ACC112 (cell line): ENCODE measurements around the gene CCL2.

ENCODE experiments used
- H2AFZ ChIP-seq: fragments of 200-600 bp; sonication (generic); one replicate; pipeline ENCODE4 v1.6.0; 2017; ENCODE audit warnings: antibody characterized with exemption, low read length; ENCODE audit not compliant: unreplicated experiment
- H3K27ac ChIP-seq: fragments of 200-600 bp; sonication (generic); 2 replicates; pipeline ENCODE4 v1.5.1; 2014; ENCODE audit warnings: low read depth, mild to moderate bottlenecking, antibody characterized with exemption, low read length, moderate library complexity
- H3K27me3 ChIP-seq: fragments of 200-600 bp; sonication (generic); 2 replicates; pipeline ENCODE4 v1.6.1; 2014; ENCODE audit warnings: mild to moderate bottlenecking, antibody characterized with exemption, low read length, moderate library complexity, mixed read lengths; ENCODE audit not compliant: insufficient read depth
- H3K36me3 ChIP-seq: fragments of 200-600 bp; sonication (generic); 2 replicates; pipeline ENCODE4 v1.6.1; 2016; ENCODE audit warnings: mild to moderate bottlenecking, antibody characterized with exemption, low read length, moderate library complexity, mixed read lengths; ENCODE audit not compliant: insufficient read depth
- H3K4me1 ChIP-seq: fragments of 200-600 bp; sonication (generic); one replicate; pipeline ENCODE4 v1.6.1; 2016; ENCODE audit warnings: low read length, mixed read lengths; ENCODE audit not compliant: insufficient read depth, unreplicated experiment, control insufficient read depth
- H3K4me3 ChIP-seq: fragments of 200-600 bp; sonication (generic); 2 replicates; pipeline ENCODE4 v1.5.1; 2014; ENCODE audit warnings: mild to moderate bottlenecking, low read depth, low read length
- H3K79me2 ChIP-seq: fragments of 200-600 bp; sonication (generic); one replicate; pipeline ENCODE4 v1.6.0; 2016; ENCODE audit warnings: low read length; ENCODE audit not compliant: control insufficient read depth, unreplicated experiment, insufficient read depth

CCL2 gene

DNA sequence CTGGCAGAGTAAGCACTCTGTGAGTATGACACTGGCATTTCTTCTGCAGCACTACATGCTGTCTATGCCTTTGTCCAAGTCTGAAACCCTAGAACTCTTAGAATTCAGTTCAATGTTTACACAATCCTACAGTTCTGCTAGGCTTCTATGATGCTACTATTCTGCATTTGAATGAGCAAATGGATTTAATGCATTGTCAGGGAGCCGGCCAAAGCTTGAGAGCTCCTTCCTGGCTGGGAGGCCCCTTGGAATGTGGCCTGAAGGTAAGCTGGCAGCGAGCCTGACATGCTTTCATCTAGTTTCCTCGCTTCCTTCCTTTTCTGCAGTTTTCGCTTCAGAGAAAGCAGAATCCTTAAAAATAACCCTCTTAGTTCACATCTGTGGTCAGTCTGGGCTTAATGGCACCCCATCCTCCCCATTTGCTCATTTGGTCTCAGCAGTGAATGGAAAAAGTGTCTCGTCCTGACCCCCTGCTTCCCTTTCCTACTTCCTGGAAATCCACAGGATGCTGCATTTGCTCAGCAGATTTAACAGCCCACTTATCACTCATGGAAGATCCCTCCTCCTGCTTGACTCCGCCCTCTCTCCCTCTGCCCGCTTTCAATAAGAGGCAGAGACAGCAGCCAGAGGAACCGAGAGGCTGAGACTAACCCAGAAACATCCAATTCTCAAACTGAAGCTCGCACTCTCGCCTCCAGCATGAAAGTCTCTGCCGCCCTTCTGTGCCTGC, at the start of gene CCL2:
CCL2 (plus strand) TSS at position 635 of the 730 bp plus-strand sequence; CDS start at position 700, 65 bp downstream.
- H3K27me3 ChIP-seq = no peaks in the 10 kb centered on the region
- peak within 1 kb of the TSS; percentile 99 for H3K27ac ChIP-seq
- no peaks in the 10 kb centered on the region for H3K36me3 ChIP-seq
- H3K79me2 ChIP-seq = peaks cover 3% of the 10 kb centered on the region
- H2AFZ ChIP-seq = peak within 1 kb of the TSS; percentile 1
- peaks cover 64% of the 10 kb centered on the region for H3K4me1 ChIP-seq
- H3K4me3 ChIP-seq = peak within 1 kb of the TSS; percentile 80

DNA sequence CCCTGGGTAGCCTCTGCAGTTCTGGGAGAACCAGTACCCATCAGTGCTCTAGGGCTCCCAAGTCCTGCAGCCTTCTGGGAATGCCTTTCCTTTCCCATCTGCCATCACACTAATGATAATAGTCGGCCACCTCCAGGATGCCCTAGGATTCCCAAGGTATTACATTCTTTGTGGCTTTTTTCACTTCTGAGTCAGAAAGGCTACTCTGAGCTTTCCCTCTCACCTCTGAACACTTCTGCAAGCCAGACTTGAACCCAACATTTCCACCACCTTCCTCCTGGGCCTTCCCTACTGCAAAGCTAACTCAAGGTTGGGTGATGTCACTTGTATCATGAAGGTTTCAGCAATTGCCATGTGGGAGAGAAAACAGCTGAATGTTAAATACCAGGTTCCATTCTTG, 49.7 kb upstream of the CCL2 start:
- no peaks in the 10 kb centered on the region for H3K4me1 ChIP-seq
- H2AFZ ChIP-seq = no peak overlapping the region
- no peaks in the 10 kb centered on the region for H3K36me3 ChIP-seq
- no peaks in the 10 kb centered on the region for H3K27me3 ChIP-seq
- H3K4me3 ChIP-seq = no peak overlapping the region
- no peaks in the 10 kb centered on the region for H3K79me2 ChIP-seq
- no peak overlapping the region for H3K27ac ChIP-seq

DNA sequence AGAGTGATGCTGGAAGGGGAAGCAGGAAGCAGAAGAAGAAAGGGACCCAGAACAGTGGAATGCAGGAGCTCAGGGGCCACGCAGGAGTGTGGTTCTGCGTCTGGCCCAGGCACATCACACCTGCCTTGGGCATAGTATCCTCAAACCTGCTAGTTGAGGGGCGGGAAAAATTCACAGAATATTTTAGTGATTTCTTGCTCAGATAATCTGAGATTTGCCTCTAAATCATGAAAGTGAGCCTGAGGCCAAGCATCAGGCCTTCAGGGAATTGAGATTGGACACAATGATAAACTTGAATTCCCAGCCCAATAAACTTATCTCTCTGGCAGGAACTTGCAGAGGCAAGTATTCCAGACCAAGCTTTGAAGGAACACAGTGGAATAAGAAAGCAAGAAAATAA, 48.5 kb upstream of the CCL2 start:
- Histone ChIP-seq H3K36me3 (no peaks in the 10 kb centered on the region), H3K27ac (no peak overlapping the region), H3K27me3 (no peaks in the 10 kb centered on the region), H3K4me3 (no peak overlapping the region), H3K4me1 (no peaks in the 10 kb centered on the region), H2AFZ (no peak overlapping the region), H3K79me2 (no peaks in the 10 kb centered on the region)

DNA sequence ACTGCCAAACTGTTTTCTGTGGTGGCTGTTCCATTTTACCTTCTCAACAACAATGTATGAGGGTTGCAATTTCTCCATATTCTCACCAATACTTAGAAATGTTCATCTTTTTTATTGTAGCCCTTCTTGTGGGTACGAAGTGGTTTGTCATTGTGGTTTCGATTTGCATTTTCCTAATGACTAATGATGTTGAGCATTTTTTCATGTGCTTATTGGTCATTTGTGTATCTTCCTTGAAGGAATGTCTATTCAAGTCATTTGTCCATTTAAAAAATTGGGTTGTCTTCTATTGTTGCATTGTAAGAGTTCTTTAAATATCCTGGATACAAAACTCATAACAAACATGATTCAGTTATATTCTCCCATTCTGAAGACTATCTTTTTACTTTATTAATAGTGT, 47.5 kb upstream of the CCL2 start:
- H2AFZ ChIP-seq = no peak overlapping the region
- H3K27ac ChIP-seq = no peak overlapping the region
- H3K4me1 ChIP-seq = no peaks in the 10 kb centered on the region
- H3K4me3 ChIP-seq = no peak overlapping the region
- no peaks in the 10 kb centered on the region for H3K36me3 ChIP-seq
- no peaks in the 10 kb centered on the region for H3K27me3 ChIP-seq
- no peaks in the 10 kb centered on the region for H3K79me2 ChIP-seq

DNA sequence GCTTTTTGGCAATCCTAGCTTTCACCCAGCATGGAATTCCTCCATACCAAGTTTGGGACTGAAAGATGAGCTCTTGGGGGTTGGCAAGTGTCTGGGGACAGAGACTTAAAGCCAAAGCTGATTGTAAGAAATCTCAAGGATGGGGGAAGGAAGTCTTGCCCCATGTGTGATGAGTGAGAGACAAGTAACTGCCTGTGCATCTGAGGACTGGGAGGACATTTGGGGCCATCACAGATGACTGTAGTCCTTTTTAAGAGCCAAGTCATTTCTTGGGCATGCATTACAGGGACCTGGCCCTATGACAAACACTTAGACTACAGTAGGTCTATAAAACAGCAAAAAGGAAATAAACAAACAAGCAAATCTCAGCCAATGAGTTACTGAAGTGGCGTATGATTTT, 36.3 kb upstream of the CCL2 start:
- H3K79me2 ChIP-seq = no peaks in the 10 kb centered on the region
- peaks cover 17% of the 10 kb centered on the region for H3K27me3 ChIP-seq
- no peak overlapping the region for H3K27ac ChIP-seq
- no peak overlapping the region for H2AFZ ChIP-seq
- H3K4me3 ChIP-seq = no peak overlapping the region
- H3K4me1 ChIP-seq = no peaks in the 10 kb centered on the region
- no peaks in the 10 kb centered on the region for H3K36me3 ChIP-seq

DNA sequence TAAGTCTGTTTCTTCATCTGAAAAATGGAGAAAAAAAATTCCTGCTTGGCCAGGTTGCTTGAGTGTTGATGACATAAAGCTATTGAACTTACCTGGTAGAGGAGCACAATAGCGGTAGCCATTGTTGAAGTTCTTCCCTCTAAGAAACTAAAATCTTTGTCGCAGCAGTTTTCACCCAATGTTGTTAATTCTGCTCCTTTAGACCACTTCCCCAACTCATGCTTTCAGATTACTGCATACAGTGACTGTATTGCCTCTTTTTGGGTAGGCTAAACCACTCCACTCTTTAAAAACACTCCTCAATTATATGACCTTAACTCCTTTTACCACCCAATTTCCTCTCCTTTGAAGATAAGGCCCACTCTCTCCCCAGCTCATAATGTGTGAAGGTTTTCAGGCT, 35.7 kb upstream of the CCL2 start:
- Histone ChIP-seq H3K27ac (no peak overlapping the region), H3K4me1 (no peaks in the 10 kb centered on the region), H3K27me3 (peaks cover 20% of the 10 kb centered on the region), H2AFZ (no peak overlapping the region), H3K4me3 (no peak overlapping the region), H3K36me3 (no peaks in the 10 kb centered on the region), H3K79me2 (no peaks in the 10 kb centered on the region)

DNA sequence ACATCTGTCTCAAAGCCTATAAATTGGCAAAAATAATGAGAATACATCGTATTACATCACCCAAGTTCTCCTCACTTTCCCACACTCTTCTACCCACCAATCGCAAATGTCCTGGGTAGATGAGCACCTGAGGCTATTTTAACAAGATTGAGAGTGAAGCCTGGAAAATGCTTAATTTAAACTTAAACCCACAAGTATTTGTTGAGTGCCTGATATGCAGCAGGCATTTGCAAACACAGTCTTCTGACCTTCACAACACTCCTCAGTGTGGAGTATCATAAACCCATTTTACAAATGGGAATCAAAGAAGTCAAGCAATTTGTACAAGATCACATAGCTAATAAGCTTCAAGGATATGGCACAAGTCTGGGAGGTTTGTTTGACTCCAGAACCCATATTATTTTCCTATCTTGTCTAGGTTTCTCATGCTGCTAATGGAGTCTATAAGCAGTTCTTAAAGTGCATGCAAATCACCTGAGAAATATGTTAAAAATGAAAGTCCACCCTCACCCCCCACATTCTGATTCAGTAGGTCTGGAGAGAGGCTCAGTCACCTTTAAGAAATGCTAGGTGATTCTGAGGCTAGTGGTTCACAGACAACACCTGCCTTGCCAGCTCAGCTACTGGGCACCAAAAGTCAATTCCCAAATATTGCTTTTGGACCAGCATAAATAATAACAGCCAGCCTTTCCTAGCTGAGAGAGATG, 34.9 kb upstream of the CCL2 start:
- H3K27ac ChIP-seq = no peak overlapping the region
- H3K27me3 ChIP-seq = peaks cover 26% of the 10 kb centered on the region
- no peak overlapping the region for H3K4me3 ChIP-seq
- H3K79me2 ChIP-seq = no peaks in the 10 kb centered on the region
- H3K36me3 ChIP-seq = no peaks in the 10 kb centered on the region
- no peak overlapping the region for H2AFZ ChIP-seq
- H3K4me1 ChIP-seq = no peaks in the 10 kb centered on the region

DNA sequence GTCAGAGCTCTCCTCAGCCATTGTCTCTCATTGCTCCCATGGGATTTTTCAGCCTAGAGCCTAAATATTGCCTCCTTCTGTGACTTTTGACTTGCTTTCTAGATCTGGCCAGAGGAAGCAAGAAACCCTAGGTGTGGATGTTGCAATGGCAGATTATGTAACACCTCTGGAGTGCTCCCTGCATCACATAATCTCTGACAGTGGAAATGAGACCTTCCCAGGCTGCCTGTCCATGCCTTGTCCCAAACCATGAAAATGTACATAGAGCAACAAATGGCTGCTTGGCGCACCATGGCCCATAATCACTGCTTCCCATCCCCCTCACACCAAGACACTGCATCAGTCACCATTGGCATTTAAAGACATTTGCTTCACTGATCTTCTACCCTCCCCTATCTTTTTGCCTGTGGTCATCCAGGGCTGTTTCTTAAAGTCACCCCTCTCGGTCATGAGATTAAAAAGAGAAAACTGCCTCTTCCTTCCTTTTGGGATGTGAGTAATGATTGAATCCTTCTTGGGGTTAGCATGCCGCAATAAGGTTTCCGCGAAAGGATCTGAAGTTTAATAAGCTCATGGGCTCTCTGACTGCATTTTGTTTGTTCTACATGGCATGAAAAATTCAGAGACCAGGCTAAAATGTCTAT, 34.2 kb upstream of the CCL2 start:
- Histone ChIP-seq H3K4me1 (no peaks in the 10 kb centered on the region), H3K4me3 (no peak overlapping the region), H3K36me3 (no peaks in the 10 kb centered on the region), H3K27ac (no peak overlapping the region), H3K27me3 (peaks cover 33% of the 10 kb centered on the region), H2AFZ (no peak overlapping the region), H3K79me2 (no peaks in the 10 kb centered on the region)

DNA sequence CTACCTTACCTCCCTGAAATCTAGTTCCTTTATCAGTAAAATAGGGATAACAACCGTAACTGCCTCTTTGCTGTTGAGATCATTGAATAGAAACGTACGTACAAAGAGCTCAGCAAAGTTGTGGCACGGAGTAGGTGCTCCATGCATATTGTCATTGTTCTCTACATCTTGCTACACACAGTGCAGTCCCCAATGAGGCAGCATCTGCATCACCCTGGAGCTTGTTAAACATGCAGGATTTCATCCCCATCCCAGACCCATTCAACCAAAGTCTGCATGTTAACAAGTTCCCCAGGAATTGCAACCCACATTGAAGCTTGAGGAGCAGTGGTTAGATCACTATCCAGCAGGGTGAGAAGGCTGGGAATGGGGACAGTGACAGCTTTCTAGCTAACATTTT, 33.7 kb upstream of the CCL2 start:
- Histone ChIP-seq H3K27ac (no peak overlapping the region), H3K4me1 (no peaks in the 10 kb centered on the region), H3K27me3 (peaks cover 36% of the 10 kb centered on the region)

DNA sequence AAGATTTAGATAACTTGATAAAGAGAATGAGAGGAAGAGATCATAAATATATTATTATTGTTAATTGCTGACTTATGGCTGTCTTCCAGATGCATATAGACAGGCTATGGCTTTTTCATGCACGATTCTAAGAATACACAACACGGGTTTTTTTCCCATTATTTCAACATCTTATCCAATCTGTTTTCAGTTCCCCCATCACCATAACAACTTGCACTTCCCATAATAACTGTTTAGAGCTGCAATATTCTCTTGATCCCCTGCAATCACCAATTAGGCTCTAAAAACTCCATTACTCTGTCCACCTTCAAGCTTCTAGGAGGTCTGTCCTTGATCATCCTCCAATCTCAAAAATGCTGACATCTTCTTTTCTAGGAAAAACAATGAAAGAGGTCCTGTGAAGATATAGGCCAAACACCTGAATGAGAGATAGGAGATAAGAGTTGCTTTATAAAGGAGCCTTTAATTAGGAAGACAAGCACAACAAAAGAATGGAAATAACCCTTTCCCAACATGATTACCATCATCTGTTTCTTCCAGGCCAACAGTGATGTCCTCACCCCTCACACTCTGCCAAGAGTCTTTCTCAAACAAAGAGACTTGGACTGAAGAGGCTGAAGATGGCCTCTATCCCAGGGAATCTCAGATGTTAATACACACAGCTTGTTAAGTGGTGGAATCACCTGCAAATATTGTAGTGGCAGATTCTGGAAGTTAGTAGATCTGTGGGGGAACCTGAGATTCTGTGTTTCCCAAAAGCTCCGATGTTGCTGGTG, 32.2 kb upstream of the CCL2 start:
- Histone ChIP-seq H3K36me3 (no peaks in the 10 kb centered on the region), H3K4me3 (no peak overlapping the region), H3K27ac (no peak overlapping the region), H3K79me2 (no peaks in the 10 kb centered on the region), H3K4me1 (no peaks in the 10 kb centered on the region), H2AFZ (no peak overlapping the region), H3K27me3 (peaks cover 42% of the 10 kb centered on the region)

More for the DNA sequence above, 33.7 kb upstream of the CCL2 start:
- Histone ChIP-seq H2AFZ (no peak overlapping the region), H3K36me3 (no peaks in the 10 kb centered on the region), H3K4me3 (no peak overlapping the region), H3K79me2 (no peaks in the 10 kb centered on the region)
